ENCODE measurements around the gene INHBA. TPM values are rescaled to one million over a fixed set of nuclear protein-coding genes. Genes with fewer than 3 reads are reported as not detected.

Gene INHBA
- polyA plus RNA-seq, 1 donor from 2014 or later: 0.19 TPM

- H3K4me2 ChIP-seq (ENCODE audit: low read length): no peak overlapping the region
- no peaks in the 10 kb centered on the region for H3F3A ChIP-seq (ENCODE audit: insufficient read depth, low read length, poor library complexity, severe bottlenecking)
- TF ChIP-seq SMC3 (conservative IDR thresholded peaks at IDR 0.05; ENCODE audit: poor library complexity) (no peak), POLR2AphosphoS5 (IDR thresholded peaks at IDR 0.05) (no peak), MXI1 (conservative IDR thresholded peaks at IDR 0.05; ENCODE audit: poor library complexity, severe bottlenecking) (no peak), EP300 (conservative IDR thresholded peaks at IDR 0.05; ENCODE audit: poor library complexity, severe bottlenecking) (no peak), EZH2 (IDR thresholded peaks at IDR 0.05; ENCODE audit: borderline replicate concordance, insufficient read depth, low read length, poor library complexity, severe bottlenecking) (no peak), TAF1 (IDR thresholded peaks at IDR 0.05; ENCODE audit: low read depth) (no peak), RAD21 (conservative IDR thresholded peaks at IDR 0.05) (no peak)
- TF ChIP-seq, protein P1, sequence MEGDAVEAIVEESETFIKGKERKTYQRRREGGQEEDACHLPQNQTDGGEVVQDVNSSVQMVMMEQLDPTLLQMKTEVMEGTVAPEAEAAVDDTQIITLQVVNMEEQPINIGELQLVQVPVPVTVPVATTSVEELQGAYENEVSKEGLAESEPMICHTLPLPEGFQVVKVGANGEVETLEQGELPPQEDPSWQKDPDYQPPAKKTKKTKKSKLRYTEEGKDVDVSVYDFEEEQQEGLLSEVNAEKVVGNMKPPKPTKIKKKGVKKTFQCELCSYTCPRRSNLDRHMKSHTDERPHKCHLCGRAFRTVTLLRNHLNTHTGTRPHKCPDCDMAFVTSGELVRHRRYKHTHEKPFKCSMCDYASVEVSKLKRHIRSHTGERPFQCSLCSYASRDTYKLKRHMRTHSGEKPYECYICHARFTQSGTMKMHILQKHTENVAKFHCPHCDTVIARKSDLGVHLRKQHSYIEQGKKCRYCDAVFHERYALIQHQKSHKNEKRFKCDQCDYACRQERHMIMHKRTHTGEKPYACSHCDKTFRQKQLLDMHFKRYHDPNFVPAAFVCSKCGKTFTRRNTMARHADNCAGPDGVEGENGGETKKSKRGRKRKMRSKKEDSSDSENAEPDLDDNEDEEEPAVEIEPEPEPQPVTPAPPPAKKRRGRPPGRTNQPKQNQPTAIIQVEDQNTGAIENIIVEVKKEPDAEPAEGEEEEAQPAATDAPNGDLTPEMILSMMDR (IDR thresholded peaks at IDR 0.05; ENCODE audit: poor library complexity, severe bottlenecking): no peak
- TF ChIP-seq, protein P2, sequence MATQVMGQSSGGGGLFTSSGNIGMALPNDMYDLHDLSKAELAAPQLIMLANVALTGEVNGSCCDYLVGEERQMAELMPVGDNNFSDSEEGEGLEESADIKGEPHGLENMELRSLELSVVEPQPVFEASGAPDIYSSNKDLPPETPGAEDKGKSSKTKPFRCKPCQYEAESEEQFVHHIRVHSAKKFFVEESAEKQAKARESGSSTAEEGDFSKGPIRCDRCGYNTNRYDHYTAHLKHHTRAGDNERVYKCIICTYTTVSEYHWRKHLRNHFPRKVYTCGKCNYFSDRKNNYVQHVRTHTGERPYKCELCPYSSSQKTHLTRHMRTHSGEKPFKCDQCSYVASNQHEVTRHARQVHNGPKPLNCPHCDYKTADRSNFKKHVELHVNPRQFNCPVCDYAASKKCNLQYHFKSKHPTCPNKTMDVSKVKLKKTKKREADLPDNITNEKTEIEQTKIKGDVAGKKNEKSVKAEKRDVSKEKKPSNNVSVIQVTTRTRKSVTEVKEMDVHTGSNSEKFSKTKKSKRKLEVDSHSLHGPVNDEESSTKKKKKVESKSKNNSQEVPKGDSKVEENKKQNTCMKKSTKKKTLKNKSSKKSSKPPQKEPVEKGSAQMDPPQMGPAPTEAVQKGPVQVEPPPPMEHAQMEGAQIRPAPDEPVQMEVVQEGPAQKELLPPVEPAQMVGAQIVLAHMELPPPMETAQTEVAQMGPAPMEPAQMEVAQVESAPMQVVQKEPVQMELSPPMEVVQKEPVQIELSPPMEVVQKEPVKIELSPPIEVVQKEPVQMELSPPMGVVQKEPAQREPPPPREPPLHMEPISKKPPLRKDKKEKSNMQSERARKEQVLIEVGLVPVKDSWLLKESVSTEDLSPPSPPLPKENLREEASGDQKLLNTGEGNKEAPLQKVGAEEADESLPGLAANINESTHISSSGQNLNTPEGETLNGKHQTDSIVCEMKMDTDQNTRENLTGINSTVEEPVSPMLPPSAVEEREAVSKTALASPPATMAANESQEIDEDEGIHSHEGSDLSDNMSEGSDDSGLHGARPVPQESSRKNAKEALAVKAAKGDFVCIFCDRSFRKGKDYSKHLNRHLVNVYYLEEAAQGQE (IDR thresholded peaks at IDR 0.05; ENCODE audit: borderline replicate concordance): no peak
Observed at GRCh38 chr7:41640487-41640886, 62.4 kb downstream of the INHBA start.

GRCh38 chr7:41637049-41637448 lies 65.8 kb downstream of the INHBA start:
- Histone ChIP-seq H3K9ac (ENCODE audit: low read length) (no peak overlapping the region), H3K27ac (ENCODE audit: low read length) (no peak overlapping the region)

More at GRCh38 chr7:41640487-41640886, 62.4 kb downstream of the INHBA start:
- H3K9me2 ChIP-seq (ENCODE audit: insufficient read depth, low read length): no peaks in the 10 kb centered on the region
- no peaks in the 10 kb centered on the region for H3K27me3 ChIP-seq (ENCODE audit: insufficient read depth, low read depth, low read length)
- H3K4me3 ChIP-seq (ENCODE audit: low read length): no peak overlapping the region
- H3K36me3 ChIP-seq (ENCODE audit: insufficient read depth, low read length): no peaks in the 10 kb centered on the region
- H2AFZ ChIP-seq (ENCODE audit: low read depth, low read length): no peak overlapping the region
- H3K79me2 ChIP-seq (replicated peaks; ENCODE audit: insufficient read depth, low read length): no peaks in the 10 kb centered on the region
- H4K20me1 ChIP-seq (ENCODE audit: insufficient read depth): no peaks in the 10 kb centered on the region
- H3K27ac ChIP-seq (ENCODE audit: low read length): no peak overlapping the region
- no peaks in the 10 kb centered on the region for H3K9me3 ChIP-seq (ENCODE audit: low read length)
- no peak overlapping the region for H3K9ac ChIP-seq (ENCODE audit: low read length)

More at GRCh38 chr7:41637049-41637448, 65.8 kb downstream of the INHBA start:
- Histone ChIP-seq H3K4me3 (ENCODE audit: low read length) (no peak overlapping the region), H3K4me2 (ENCODE audit: low read length) (no peak overlapping the region), H2AFZ (ENCODE audit: low read depth, low read length) (no peak overlapping the region), H4K20me1 (ENCODE audit: insufficient read depth) (no peaks in the 10 kb centered on the region), H3K9me2 (ENCODE audit: insufficient read depth, low read length) (no peaks in the 10 kb centered on the region), H3K9me3 (ENCODE audit: low read length) (no peaks in the 10 kb centered on the region), H3K27me3 (ENCODE audit: insufficient read depth, low read depth, low read length) (no peaks in the 10 kb centered on the region), H3K79me2 (replicated peaks; ENCODE audit: insufficient read depth, low read length) (no peaks in the 10 kb centered on the region), H3K36me3 (ENCODE audit: insufficient read depth, low read length) (no peaks in the 10 kb centered on the region), H3F3A (ENCODE audit: insufficient read depth, low read length, poor library complexity, severe bottlenecking) (no peaks in the 10 kb centered on the region)
- TF ChIP-seq EP300 (conservative IDR thresholded peaks at IDR 0.05; ENCODE audit: poor library complexity, severe bottlenecking): no peak
- TF ChIP-seq RAD21 (conservative IDR thresholded peaks at IDR 0.05): no peak
- no peak for TF ChIP-seq MXI1 (conservative IDR thresholded peaks at IDR 0.05; ENCODE audit: poor library complexity, severe bottlenecking)
- TF ChIP-seq SMC3 (conservative IDR thresholded peaks at IDR 0.05; ENCODE audit: poor library complexity): no peak
- TF ChIP-seq, protein P2 (IDR thresholded peaks at IDR 0.05; ENCODE audit: borderline replicate concordance): no peak
- TF ChIP-seq, protein P1 (IDR thresholded peaks at IDR 0.05; ENCODE audit: poor library complexity, severe bottlenecking): no peak
- no peak for TF ChIP-seq POLR2AphosphoS5 (IDR thresholded peaks at IDR 0.05)
- TF ChIP-seq TAF1 (IDR thresholded peaks at IDR 0.05; ENCODE audit: low read depth): no peak
- no peak for TF ChIP-seq EZH2 (IDR thresholded peaks at IDR 0.05; ENCODE audit: borderline replicate concordance, insufficient read depth, low read length, poor library complexity, severe bottlenecking)

All from neural cell (in vitro differentiated cells).